SK-N-SH (cell line): ENCODE results near the gene TM7SF2. TPM values are rescaled to one million over a fixed set of nuclear protein-coding genes. Genes with fewer than 3 reads are reported as not detected.

ENCODE experiments used
- CTCF ChIA-PET: fragments of 300-600, 350-600 bp; formaldehyde crosslinking; extraction: SDS; loops from one replicate; lab custom pipeline; 2021; lab: Yijun Ruan, JAX
- POLR2A ChIA-PET: fragments of 350-600 bp; sonication (Branson Sonifier 250); formaldehyde crosslinking; extraction: SDS; loops from one replicate; lab custom pipeline; 2020; ENCODE audit warnings: antibody characterized with exemption, inconsistent platforms; lab: Yijun Ruan, JAX
- DNase-seq: peaks from one replicate; pipeline ENCODE4 v3.0.0; 2012
- H2AFZ ChIP-seq: fragments of 200-600 bp; sonication (generic); 2 replicates; pipeline ENCODE4 v1.8.1; 2016; ENCODE audit warnings: antibody characterized with exemption, mild to moderate bottlenecking, low read depth
- H3F3A ChIP-seq: fragments of 200-600 bp; sonication (generic); replicated peaks from 2 replicates; pipeline ENCODE3; 2016; ENCODE audit warnings: antibody characterized with exemption, mild to moderate bottlenecking; ENCODE audit not compliant: insufficient read depth
- H3K27ac ChIP-seq, 2 experiments: fragments of 200-500 bp in 1 of 2; fragments of 200-600 bp in 1 of 2; sonication (Bioruptor generic) in 1 of 2; sonication (generic), shearing (Covaris generic) in 1 of 2; 2 replicates each; pipeline versions ENCODE4 v1.5.1 to v1.6.1; 2014 to 2016; ENCODE audit warnings: low read depth in 2 of 2, inconsistent platforms in 1 of 2, low read length in 1 of 2, mild to moderate bottlenecking in 1 of 2, mixed read lengths in 1 of 2
- H3K27me3 ChIP-seq: fragments of 200-600 bp; sonication (generic), shearing (Covaris generic); 2 replicates; pipeline ENCODE4 v1.6.1; 2016; ENCODE audit warnings: mixed run types; ENCODE audit not compliant: insufficient read depth
- H3K36me3 ChIP-seq, 2 experiments: fragments of 200-500 bp in 1 of 2; fragments of 200-600 bp in 1 of 2; sonication (Bioruptor generic) in 1 of 2; sonication (generic) in 1 of 2; replicated peaks in 1 of 2; 2 replicates each; pipeline versions ENCODE3 to v1.5.1; 2014 to 2016; ENCODE audit warnings: low read length in 1 of 2, mild to moderate bottlenecking in 1 of 2; ENCODE audit not compliant: insufficient read depth in 2 of 2, control insufficient read depth in 1 of 2
- H3K4me1 ChIP-seq, 2 experiments: fragments of 200-500 bp in 1 of 2; fragments of 200-600 bp in 1 of 2; sonication (Bioruptor generic) in 1 of 2; sonication (generic), shearing (Covaris generic) in 1 of 2; 2 replicates each; pipeline versions ENCODE4 v1.5.1 to v1.6.1; 2014 to 2016; ENCODE audit warnings: low read depth in 1 of 2, low read length in 1 of 2, mixed run types in 1 of 2; ENCODE audit not compliant: insufficient read depth in 2 of 2, control insufficient read depth in 1 of 2
- H3K4me2 ChIP-seq: fragments of 200-600 bp; sonication (generic), shearing (Covaris generic); 2 replicates; pipeline ENCODE4 v1.6.1; 2017; ENCODE audit warnings: mixed run types
- H3K4me3 ChIP-seq, 2 experiments: fragments of 200-500 bp in 1 of 2; fragments of 200-600 bp in 1 of 2; sonication (Bioruptor generic) in 1 of 2; sonication (generic), shearing (Covaris generic) in 1 of 2; 2 replicates each; pipeline versions ENCODE4 v1.5.1 to v1.8.1; 2014 to 2016; ENCODE audit warnings: low read depth in 2 of 2, inconsistent platforms in 1 of 2, low read length in 1 of 2, mild to moderate bottlenecking in 1 of 2, mixed read lengths in 1 of 2, moderate library complexity in 1 of 2
- H3K79me2 ChIP-seq: fragments of 200-600 bp; sonication (generic); 2 replicates; pipeline ENCODE4 v1.8.1; 2017; ENCODE audit warnings: mild to moderate bottlenecking; ENCODE audit not compliant: insufficient read depth
- H3K9ac ChIP-seq: fragments of 200-600 bp; sonication (generic); 2 replicates; pipeline ENCODE4 v1.6.1; 2017; ENCODE audit warnings: mixed run types
- H3K9me2 ChIP-seq: fragments of 200-600 bp; sonication (generic); 2 replicates; pipeline ENCODE4 v1.6.1; 2017; ENCODE audit warnings: mixed run types
- H3K9me3 ChIP-seq: fragments of 200-600 bp; sonication (generic); 2 replicates; pipeline ENCODE4 v1.6.1; 2017; ENCODE audit warnings: mixed run types, mild to moderate bottlenecking, moderate library complexity
- H4K20me1 ChIP-seq: fragments of 200-600 bp; sonication (generic); 2 replicates; pipeline ENCODE4 v1.6.1; 2017; ENCODE audit warnings: mild to moderate bottlenecking, mixed run types; ENCODE audit not compliant: insufficient read depth
- ELF1 ChIP-seq: IDR thresholded peaks from 2 replicates; pipeline ENCODE4 v1.4.0; 2012
- EZH2phosphoT487 ChIP-seq: fragments of 200-600 bp; sonication (generic); IDR thresholded peaks from 2 replicates; pipeline ENCODE4 v1.6.1; 2017; ENCODE audit warnings: low read depth, mixed run types, mild to moderate bottlenecking, antibody characterized with exemption, moderate library complexity, borderline replicate concordance
- FOSL2 ChIP-seq: IDR thresholded peaks from 2 replicates; pipeline ENCODE4 v1.4.0; 2012; ENCODE audit warnings: low read depth, mild to moderate bottlenecking, moderate library complexity, borderline replicate concordance
- IRF3 ChIP-seq: fragments of 150-350 bp; IDR thresholded peaks from 2 replicates; pipeline ENCODE4 v1.6.1; 2016; ENCODE audit warnings: mild to moderate bottlenecking, low read depth, low read length
- RAD21 ChIP-seq: IDR thresholded peaks from 2 replicates; pipeline ENCODE4 v1.6.1; 2012; ENCODE audit warnings: mild to moderate bottlenecking, low read length
- RCOR1 ChIP-seq: fragments of 150-350 bp; IDR thresholded peaks from 2 replicates; pipeline ENCODE4 v1.6.1; 2017; ENCODE audit warnings: antibody characterized with exemption, low read length
- RXRA ChIP-seq: IDR thresholded peaks from 2 replicates; pipeline ENCODE4 v1.4.0; 2012; ENCODE audit warnings: low read depth, mild to moderate bottlenecking, borderline replicate concordance
- USF2 ChIP-seq: fragments of 150-350 bp; IDR thresholded peaks from 2 replicates; pipeline ENCODE4 v1.6.1; 2017; ENCODE audit warnings: antibody characterized with exemption, low read length, low read depth, borderline replicate concordance
- WGBS: methylation state at CpG from one replicate; pipeline ENCODE4 v1.1.6; 2017; ENCODE audit warnings: low lambda C conversion rate; 5-methylcytosine and 5-hydroxymethylcytosine counted together
- polyA plus RNA-seq, 3 experiments: library from polyadenylated mRNA; depleted of rRNA; stranded (reverse); fragments of >200 nt; gene quantifications; 2 replicates each; pipeline ENCODE4 v1.2.3, GENCODE V29; 2012
- TF ChIP-seq, protein P1 (sequence below): IDR thresholded peaks from 2 replicates; pipeline ENCODE4; 2012
- TF ChIP-seq, protein P2 (sequence below): IDR thresholded peaks from 2 replicates; pipeline ENCODE4 v1.4.0; 2012; ENCODE audit warnings: low read depth, borderline replicate concordance

TM7SF2 gene
- polyA plus RNA-seq, 1 of the 3 experiments (the other 2 are of a cell fraction): 87.8 TPM

DNA sequence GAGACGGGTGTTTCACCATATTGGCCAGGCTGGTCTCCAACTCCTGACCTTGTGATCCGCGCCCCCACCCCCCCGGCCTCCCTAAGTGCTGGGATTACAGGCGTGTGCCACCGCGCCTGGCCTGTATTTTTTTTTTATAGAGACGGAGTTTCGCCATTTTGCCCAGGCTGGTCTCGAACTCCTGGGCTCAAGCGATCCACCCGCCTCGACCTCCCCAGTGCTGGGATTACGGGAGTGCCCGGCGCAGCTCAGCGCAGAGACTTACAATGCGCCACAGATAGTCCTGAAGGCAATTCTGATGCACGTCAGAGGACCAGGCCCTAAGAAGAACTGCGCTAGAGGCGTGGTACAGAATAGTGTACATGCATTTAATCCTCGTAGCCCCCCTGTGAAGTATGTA is 16.2 kb upstream of the TM7SF2 start:
- no peak for DNase-seq
- H3K9ac ChIP-seq: peak overlapping the region; percentile 86; the same call in 1 of the 2 replicates
- POLR2A ChIA-PET: interaction anchor here (1.0 to 1.6 kb wide), 3 partner anchors 14 to 27 kb away, joined by 4 to 10 read pairs (median 7); partner anchors contain the start of genes FAU and MRPL49
- H3F3A ChIP-seq: peaks cover 23% of the 10 kb centered on the region
- H3K4me3 ChIP-seq: peak overlapping the region; percentile 57 to 77; a peak in 1 of 4 replicates
- H2AFZ ChIP-seq: peak overlapping the region; percentile 98; the same call in 1 of the 2 replicates
- no peaks in the 10 kb centered on the region for H4K20me1 ChIP-seq
- H3K9me3 ChIP-seq: no peaks in the 10 kb centered on the region
- peak overlapping the region; percentile 88; the same call in 1 of the 2 replicates for H3K4me2 ChIP-seq
- 91% methylated on average over 22 of the region's 22 CpGs for WGBS
- CTCF ChIA-PET: interaction anchor here (1.0 to 12.6 kb wide), 3 partner anchors 17 to 248 kb away, joined by 3 to 150 read pairs (median 3); partner anchors contain the start of gene TM7SF2
- TF ChIP-seq ELF1: no peak
- no peak for TF ChIP-seq EZH2phosphoT487
- no peak for TF ChIP-seq IRF3
- TF ChIP-seq, protein P1, sequence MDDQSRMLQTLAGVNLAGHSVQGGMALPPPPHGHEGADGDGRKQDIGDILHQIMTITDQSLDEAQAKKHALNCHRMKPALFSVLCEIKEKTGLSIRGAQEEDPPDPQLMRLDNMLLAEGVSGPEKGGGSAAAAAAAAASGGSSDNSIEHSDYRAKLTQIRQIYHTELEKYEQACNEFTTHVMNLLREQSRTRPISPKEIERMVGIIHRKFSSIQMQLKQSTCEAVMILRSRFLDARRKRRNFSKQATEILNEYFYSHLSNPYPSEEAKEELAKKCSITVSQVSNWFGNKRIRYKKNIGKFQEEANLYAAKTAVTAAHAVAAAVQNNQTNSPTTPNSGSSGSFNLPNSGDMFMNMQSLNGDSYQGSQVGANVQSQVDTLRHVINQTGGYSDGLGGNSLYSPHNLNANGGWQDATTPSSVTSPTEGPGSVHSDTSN: no peak
- TF ChIP-seq RXRA: no peak
- TF ChIP-seq USF2: no peak
- TF ChIP-seq, protein P2, sequence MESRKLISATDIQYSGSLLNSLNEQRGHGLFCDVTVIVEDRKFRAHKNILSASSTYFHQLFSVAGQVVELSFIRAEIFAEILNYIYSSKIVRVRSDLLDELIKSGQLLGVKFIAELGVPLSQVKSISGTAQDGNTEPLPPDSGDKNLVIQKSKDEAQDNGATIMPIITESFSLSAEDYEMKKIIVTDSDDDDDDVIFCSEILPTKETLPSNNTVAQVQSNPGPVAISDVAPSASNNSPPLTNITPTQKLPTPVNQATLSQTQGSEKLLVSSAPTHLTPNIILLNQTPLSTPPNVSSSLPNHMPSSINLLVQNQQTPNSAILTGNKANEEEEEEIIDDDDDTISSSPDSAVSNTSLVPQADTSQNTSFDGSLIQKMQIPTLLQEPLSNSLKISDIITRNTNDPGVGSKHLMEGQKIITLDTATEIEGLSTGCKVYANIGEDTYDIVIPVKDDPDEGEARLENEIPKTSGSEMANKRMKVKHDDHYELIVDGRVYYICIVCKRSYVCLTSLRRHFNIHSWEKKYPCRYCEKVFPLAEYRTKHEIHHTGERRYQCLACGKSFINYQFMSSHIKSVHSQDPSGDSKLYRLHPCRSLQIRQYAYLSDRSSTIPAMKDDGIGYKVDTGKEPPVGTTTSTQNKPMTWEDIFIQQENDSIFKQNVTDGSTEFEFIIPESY: no peak
- TF ChIP-seq FOSL2: no peak
- TF ChIP-seq RAD21: no peak
- TF ChIP-seq RCOR1: no peak
- peaks cover 38% of the 10 kb centered on the region for H3K79me2 ChIP-seq
- H3K27me3 ChIP-seq: no peaks in the 10 kb centered on the region
- no peaks in the 10 kb centered on the region for H3K36me3 ChIP-seq
- H3K27ac ChIP-seq: peak overlapping the region in 1 of 2 experiments; percentile 71; a peak in 1 of 4 replicates
- H3K9me2 ChIP-seq: no peaks in the 10 kb centered on the region
- H3K4me1 ChIP-seq: peaks cover 0 to 10% of the 10 kb centered on the region in 2 experiments; a peak in 1 of 4 replicates
